Lung (tissue), 12 donors: ENCODE measurements around the gene BMP10. TPM values are rescaled to one million over a fixed set of nuclear protein-coding genes. Genes with fewer than 3 reads are reported as not detected.
A peak's percentile ranks its signal among the peaks of the same experiment; 100 is the strongest.

ENCODE experiments used
- ATAC-seq: fragments of 200-7000 bp; cut with Tn5 transposase; one replicate; pipeline ENCODE4 v1.9.1; 2020; ENCODE audit warnings: moderate number of reproducible peaks; ENCODE audit not compliant: insufficient read depth, low FRiP score
- DNase-seq, 3 donors: peaks; one replicate each; pipeline ENCODE4 v3.0.0-alpha.2; 2013 to 2017
- H3K27ac ChIP-seq, 2 donors: one replicate each; pipeline ENCODE4 v1.5.1; 2013; ENCODE audit warnings: mild to moderate bottlenecking in 2 of 2, moderate library complexity in 2 of 2, control low read depth in 1 of 2, inconsistent platforms in 1 of 2, low read depth in 1 of 2, low read length in 1 of 2
- H3K27me3 ChIP-seq, 3 donors: one replicate each; pipeline ENCODE4 v1.5.1; 2013; ENCODE audit warnings: low read length in 2 of 3; ENCODE audit not compliant: control insufficient read depth in 3 of 3, insufficient read depth in 3 of 3
- H3K36me3 ChIP-seq, 4 donors: one replicate each; pipeline ENCODE4 v1.5.1; 2013; ENCODE audit warnings: low read length in 4 of 4, mild to moderate bottlenecking in 1 of 4, moderate library complexity in 1 of 4; ENCODE audit not compliant: control insufficient read depth in 4 of 4, insufficient read depth in 4 of 4
- H3K4me1 ChIP-seq, 5 donors: one replicate each; pipeline ENCODE4 v1.5.1; 2013; ENCODE audit warnings: low read length in 5 of 5, mild to moderate bottlenecking in 2 of 5, moderate library complexity in 1 of 5; ENCODE audit not compliant: control insufficient read depth in 5 of 5, insufficient read depth in 5 of 5
- H3K4me3 ChIP-seq: one replicate; pipeline ENCODE4 v1.5.1; 2013; ENCODE audit warnings: mild to moderate bottlenecking, control low read depth, moderate library complexity
- H3K9ac ChIP-seq, 2 donors: one replicate each; pipeline ENCODE4 v1.5.1; 2013; ENCODE audit warnings: low read length in 2 of 2, control low read depth in 1 of 2; ENCODE audit not compliant: insufficient read depth in 1 of 2
- H3K9me3 ChIP-seq, 4 donors: one replicate each; pipeline ENCODE4 v1.5.1; 2013; ENCODE audit warnings: low read length in 3 of 4, mild to moderate bottlenecking in 1 of 4, moderate library complexity in 1 of 4; ENCODE audit not compliant: control insufficient read depth in 4 of 4, insufficient read depth in 3 of 4
- CTCF ChIP-seq: IDR thresholded peaks from 2 replicates; pipeline ENCODE4 v1.5.1; 2012; ENCODE audit warnings: mild to moderate bottlenecking; ENCODE audit errors: control extremely low read depth, extremely low read depth
- WGBS, 2 donors: extraction: QIAGEN DNeasy Blood & Tissue Kit; methylation state at CpG; one replicate each; pipeline ENCODE4 v1.1.7; 2013; 5-methylcytosine and 5-hydroxymethylcytosine counted together
- polyA plus RNA-seq, 2 donors: library from polyadenylated mRNA; stranded (reverse); fragments of 200-250 nt; gene quantifications; one replicate each; pipeline ENCODE4 v1.2.1, GENCODE V29; 2013
- total RNA-seq, 2 donors: library from RNA; depleted of rRNA in 1 of 2; stranded (reverse); fragments of >200 nt in 1 of 2; gene quantifications; one replicate each; pipeline ENCODE4 v1.2.1, GENCODE V29; 2014 to 2021
- donor health status: control.
- donor health status: control.
- donor health status: Bipolar disorder and iron deficiency.
- donor health status: healthy.
- donor health status: DM: yes; HTN: yes; CAD: no.

BMP10 gene
- total and polyA plus RNA-seq, 4 donors = 0.31 TPM; not detected in 3

DNA sequence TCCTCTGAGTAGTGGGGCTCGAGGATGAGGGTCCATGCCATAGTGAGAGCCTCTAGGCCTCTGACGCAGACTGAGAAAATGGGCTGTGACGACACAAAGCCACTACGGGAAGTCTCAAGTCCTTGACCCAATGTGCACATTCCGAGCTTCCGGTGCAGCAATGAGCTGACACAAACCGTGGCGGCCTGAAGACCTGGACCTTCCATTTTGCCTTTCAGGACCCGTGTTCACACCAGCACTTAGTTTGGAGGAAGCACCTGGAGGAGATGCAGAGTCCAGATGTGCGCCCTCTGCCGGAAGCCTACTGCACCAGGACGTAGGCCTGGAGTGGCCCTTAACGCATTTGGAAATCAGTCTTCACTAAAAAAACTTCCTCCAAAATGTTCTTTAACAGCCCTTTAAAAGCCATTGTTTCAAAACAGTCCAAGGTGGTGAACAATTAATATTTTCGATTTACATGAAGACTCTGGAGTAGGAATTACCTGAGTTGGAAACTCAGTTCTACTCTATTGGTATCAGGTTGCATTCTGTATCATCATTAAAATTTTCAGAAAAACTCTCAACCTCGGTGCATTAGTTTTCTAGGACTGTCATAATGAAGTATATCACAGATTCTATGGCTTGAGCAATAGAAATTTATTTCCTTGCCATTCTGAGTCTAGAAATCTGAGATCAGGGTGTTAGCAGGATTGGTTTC, 33.9 kb downstream of the BMP10 start:
- Histone ChIP-seq H3K27ac (peak overlapping the region in 1 of 2 donors; percentile 48), H3K36me3 (no peaks in the 10 kb centered on the region), H3K9me3 (no peaks in the 10 kb centered on the region), H3K9ac (no peak overlapping the region), H3K4me3 (no peak overlapping the region), H3K27me3 (no peaks in the 10 kb centered on the region), H3K4me1 (peaks cover 0 to 8% (median 2%) of the 10 kb centered on the region in 5 donors)
- peak in 2 of 3 donors; percentile 45 to 68 for DNase-seq
- WGBS, 2 donors = 47 to 48% methylated on average over 15 of the region's 15 CpGs
- ATAC-seq = peak; percentile 76
- TF ChIP-seq CTCF = peak; percentile 68

DNA sequence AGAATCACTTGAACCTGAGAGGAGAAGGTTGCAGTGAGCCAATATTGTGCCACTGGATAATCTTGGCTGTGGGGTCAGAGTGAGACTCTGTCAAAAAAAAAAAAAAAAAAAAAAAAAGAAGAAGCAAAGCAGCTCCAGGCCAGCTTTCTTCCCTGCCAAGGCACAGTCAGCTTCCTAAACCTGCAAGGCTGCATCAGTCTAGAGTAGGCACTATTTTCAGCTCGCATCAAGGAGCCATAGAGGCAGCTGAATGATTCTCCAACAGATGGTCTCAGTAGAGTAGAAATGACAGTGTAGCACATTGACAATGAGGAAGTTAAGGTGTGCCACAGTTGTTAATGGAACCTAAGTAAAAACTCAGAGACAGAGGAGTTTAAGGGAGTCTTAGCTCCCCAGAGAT, 35.6 kb downstream of the BMP10 start:
- Histone ChIP-seq H3K27ac (peak overlapping the region in 1 of 2 donors; percentile 11), H3K27me3 (no peaks in the 10 kb centered on the region), H3K9me3 (no peaks in the 10 kb centered on the region), H3K9ac (no peak overlapping the region), H3K36me3 (no peaks in the 10 kb centered on the region), H3K4me3 (no peak overlapping the region), H3K4me1 (peaks cover 0 to 15% (median 6%) of the 10 kb centered on the region in 5 donors)
- WGBS, 2 donors = 42 to 69% methylated on average over 1 of the region's 1 CpG
- no peak for TF ChIP-seq CTCF
- DNase-seq (no peak), ATAC-seq (no peak)

GRCh38 chr2:68834737-68835376, 36.3 kb downstream of the BMP10 start:
- H3K27ac ChIP-seq = peak overlapping the region in 1 of 2 donors; percentile 83
- TF ChIP-seq CTCF = no peak

More at GRCh38 chr2:68834737-68835376, 36.3 kb downstream of the BMP10 start:
- no peaks in the 10 kb centered on the region for H3K27me3 ChIP-seq
- H3K4me1 ChIP-seq = peaks cover 0 to 15% (median 9%) of the 10 kb centered on the region in 5 donors
- no peak overlapping the region for H3K9ac ChIP-seq
- ATAC-seq = no peak
- no peak overlapping the region for H3K4me3 ChIP-seq
- 57 to 79% methylated on average over 6 of the region's 6 CpGs for WGBS, 2 donors
- no peaks in the 10 kb centered on the region for H3K9me3 ChIP-seq
- DNase-seq = no peak
- H3K36me3 ChIP-seq = no peaks in the 10 kb centered on the region
